A172 (cell line): ENCODE results near the gene ZGPAT. TPM values are rescaled to one million over a fixed set of nuclear protein-coding genes. Genes with fewer than 3 reads are reported as not detected.

ENCODE experiments used
- DNase-seq: peaks from one replicate; pipeline ENCODE4 v3.0.0-alpha.2; 2015; ENCODE audit warnings: low spot score
- total RNA-seq: library from RNA; depleted of rRNA; stranded (reverse); fragments of >200 nt; shearing (Covaris generic); gene quantifications from 2 replicates; pipeline ENCODE4 v1.2.3, GENCODE V29; 2014

The ZGPAT gene
- total RNA-seq, 1 experiment from 2014 or later: 29.8 TPM

DNA sequence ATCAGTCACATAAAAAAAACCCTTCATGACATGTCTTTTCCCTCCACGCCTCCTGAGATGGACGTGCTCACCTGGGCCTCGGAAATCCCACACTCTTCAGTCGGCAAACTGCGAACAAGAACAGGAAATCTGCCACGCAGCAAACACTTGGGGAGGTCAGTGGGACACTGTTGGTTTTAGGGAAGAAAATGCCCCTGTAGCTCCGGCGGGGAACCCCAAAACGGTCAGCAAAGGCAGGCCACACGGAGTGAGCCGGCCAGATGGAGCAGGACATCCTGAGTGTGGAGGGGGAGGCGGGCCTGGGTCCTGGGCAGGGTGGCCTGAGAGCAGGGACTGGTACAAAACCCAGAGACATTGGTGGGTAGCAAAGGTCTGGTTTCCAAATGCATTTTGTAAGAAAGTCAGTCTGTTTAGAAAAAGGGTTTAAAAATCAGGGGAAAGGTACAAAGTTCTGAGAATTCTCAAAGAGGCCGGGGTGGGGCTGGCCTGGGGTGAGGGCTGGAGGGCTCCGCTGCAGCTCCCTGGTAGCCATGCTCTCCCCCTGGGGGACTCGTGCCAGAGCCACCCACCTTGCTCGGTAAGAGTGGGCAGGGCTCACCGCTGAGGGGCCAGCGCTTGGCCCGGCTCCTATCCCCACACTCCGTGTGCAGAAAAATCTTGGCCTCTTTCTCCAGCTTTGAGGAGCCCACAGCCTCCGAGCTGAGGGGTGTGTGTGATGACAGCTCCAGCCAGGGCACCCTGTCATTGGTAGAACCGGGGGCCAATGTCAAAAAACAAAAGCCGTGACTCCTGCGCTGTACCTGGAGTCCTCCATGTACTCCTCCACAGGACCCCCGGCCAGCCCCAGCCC, 37.0 kb downstream of the ZGPAT start:
- no peak for DNase-seq

DNA sequence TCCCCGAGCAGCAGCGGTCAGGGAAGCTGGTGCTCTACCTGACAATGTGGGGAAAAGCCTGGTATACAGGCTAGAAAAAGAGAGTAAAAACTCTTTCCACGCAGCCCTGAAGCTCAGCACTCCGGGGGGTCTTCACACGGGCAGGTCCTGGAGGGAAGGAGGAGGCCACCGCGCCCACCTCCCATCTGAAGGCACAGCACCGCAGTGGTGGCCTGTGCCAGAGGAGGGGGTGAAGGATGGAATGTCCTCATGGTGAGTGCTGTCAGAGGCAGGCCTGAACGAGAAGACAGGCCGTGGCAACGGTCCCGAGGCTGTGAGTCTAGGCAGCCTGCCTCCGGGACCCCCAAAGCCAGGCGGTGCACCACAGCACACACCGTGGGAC, 37.6 kb downstream of the ZGPAT start:
- no peak for DNase-seq

- no peak for DNase-seq
These were observed 38.3 kb downstream of the ZGPAT start for GRCh38 chr20:63745961-63746731.

DNA sequence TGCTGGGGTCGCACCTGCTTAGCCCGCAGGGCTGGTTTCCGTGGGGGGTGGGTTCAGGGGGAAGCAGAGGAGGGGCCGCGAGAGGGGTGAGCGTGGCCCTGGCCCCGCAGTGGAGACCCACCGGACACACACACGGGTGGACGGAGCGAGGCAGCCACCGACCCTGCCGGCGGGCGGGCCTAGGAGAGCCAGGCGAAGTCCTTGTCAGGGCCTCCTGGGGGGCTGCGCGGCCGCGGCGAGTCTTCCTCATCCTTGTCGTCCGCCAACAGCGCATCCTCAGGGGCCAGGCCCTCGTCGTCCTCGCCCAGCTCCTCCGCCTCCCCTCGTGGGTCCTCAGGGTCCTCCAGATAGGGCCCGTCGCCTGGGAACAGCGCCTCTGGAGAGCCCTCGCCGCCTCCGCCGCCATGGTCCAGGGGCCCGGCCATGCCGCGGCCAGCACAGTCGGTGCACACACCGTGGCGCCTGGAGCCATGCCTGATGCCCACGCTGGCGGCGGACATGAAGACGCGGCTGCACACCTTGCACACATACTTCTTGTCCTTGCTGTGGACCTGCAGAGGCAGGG, 39.0 kb downstream of the ZGPAT start:
- no peak for DNase-seq

DNA sequence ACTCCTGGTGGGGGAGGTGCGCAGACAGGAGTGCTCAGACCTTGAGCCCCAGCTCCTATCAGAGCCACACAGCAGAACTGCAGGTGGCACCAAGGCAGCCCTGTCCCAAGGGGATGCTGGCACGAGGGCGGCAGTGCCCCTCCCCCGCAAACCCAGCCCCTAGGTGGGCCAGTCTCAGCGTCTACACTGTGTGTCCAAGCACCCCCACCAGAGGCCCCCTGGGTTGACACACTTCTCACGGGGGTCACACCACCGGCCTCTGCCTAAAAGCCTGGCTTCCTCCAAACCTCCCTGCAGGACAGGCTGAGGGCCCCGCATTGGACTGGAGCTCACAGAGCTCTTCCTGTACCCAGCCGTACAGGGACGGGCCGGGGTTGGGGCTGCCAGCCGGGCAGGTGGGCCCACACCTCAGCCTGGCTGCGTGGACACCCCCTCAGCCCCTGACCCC, 39.8 kb downstream of the ZGPAT start:
- DNase-seq: no peak

DNA sequence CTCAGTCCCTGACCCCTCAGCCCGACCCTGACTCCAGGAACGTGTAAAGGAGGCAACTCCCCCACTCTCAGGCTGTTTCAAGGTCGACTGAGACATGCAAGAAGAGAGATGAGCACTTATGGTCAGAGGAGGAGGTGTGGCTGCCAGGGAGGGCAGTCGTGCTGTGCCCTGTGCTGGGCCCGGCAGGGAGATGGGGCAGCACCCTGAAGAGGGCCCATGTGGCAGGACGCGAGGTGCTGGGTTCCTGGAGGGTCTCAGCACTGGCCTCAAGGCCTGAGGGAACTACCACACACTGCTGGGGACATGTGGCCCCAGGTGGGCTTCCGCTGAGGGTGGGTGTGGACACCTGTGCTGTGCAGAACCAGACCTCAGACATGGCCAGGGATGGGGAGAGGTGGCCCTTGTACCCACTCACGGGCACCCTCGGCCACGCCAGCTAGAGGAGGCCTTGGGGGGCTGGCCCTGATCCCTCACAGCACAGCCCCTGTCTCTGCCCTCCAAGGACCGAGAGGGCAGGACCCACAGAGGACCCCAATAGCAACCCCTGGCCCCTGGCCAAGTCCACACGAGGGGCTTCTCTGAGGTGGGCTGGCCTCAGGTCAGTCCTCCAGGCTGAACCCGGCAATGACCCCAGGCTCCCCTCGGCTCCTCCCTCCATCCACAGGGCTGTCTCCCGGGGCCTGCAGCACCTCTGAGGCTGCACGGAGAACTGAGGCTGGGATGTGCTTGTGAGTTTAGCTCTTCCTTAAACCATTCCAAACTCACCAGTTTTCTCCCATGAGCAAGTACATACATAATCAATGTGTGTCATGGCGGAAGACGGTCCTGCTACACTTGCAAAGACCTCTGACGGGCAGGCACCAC, 40.5 kb downstream of the ZGPAT start:
- no peak for DNase-seq

GRCh38 chr20:63748934-63749270, 41.1 kb downstream of the ZGPAT start:
- DNase-seq: no peak

GRCh38 chr20:63749597-63750508, 42.0 kb downstream of the ZGPAT start:
- no peak for DNase-seq

- no peak for DNase-seq
These were observed 43.1 kb downstream of the ZGPAT start for GRCh38 chr20:63750807-63751470.

- no peak for DNase-seq
These were observed 43.8 kb downstream of the ZGPAT start for GRCh38 chr20:63751471-63752271.

DNA sequence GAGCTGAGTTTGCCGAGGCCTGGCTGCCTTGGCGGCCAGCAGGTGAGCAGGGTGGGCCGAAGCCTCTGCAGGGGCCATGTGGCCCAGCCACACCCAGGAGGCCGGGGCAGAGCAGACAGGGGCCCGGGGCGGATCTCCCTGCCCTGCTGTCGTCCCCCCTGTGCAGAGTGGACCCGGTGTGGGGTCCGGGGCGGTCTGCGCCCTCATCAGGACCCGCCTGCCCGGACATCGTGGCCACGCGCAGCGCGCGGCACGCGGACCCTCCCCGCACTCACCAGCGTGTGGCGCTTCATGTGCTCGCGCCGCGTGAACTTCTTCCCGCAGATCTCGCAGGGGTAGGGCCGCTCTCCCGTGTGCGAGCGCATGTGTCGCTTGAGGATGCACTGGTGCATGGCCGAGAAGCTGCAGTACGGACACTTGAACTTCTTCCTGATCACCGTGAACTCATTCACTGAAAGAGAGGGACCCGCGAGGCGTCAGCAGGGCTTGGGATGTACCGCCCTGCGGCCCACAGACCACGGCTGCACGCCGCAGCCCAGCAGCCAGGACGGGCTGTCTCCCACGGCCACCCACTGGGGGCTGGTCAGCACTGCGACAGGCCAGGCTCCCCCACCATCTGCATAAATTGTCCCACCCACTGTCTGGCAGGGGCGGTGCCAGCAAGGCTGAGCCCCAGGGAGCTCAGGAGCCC, 44.7 kb downstream of the ZGPAT start:
- DNase-seq: no peak

GRCh38 chr20:63753381-63753780, 45.5 kb downstream of the ZGPAT start:
- DNase-seq: no peak

GRCh38 chr20:63754008-63754407, 46.2 kb downstream of the ZGPAT start:
- DNase-seq: no peak

DNA sequence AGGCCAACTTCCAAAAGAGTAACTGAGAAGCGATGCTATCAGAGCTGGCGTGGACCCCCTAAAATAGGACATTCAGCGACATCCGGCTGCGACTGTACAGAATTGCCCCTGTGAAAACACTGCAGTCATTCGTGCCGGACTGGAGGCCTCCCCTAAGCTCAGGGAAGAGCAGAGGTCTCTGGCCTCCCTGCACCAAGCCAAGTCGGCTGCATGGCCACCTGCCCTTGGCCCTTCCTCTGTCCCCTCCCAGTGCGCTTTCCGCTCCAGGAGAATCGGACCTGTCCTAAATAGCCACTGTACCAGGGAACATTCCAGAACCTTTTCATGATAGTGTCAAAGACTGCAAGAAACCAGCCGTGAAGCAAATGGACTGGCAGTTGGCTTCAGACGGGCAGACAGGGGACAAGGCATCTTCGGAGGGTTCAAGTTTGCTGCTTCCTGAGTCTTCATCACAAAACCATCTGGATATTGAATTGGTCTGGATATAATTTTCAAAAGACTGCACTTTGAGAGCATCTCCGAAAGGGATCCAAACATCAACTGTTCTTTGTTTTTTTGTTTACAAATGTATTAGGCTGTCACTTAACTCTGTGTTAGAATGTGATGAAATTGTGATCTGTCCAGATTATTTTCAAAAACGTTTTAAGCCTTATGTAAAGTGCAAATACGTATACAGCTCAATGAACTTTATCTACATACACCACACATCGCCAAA, 48.3 kb downstream of the ZGPAT start:
- DNase-seq: no peak

DNA sequence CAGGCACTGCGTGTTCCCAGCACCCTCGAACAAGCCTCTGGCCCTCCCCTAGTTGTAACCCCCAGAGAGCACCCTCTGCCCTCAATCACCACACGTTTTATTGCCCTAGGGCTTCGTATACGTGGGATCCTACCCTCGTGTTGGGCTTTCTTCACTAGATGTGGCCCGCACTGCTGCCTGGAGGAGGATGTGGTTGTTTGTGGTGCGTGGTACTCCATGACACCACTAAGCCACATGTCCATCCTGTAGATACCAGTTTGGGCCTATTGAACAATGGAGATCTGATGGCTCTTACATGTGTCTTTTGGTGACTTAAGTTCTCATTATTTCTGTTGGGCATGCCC, 48.8 kb downstream of the ZGPAT start:
- DNase-seq: no peak

GRCh38 chr20:63758152-63758551, 50.3 kb downstream of the ZGPAT start:
- no peak for DNase-seq

DNA sequence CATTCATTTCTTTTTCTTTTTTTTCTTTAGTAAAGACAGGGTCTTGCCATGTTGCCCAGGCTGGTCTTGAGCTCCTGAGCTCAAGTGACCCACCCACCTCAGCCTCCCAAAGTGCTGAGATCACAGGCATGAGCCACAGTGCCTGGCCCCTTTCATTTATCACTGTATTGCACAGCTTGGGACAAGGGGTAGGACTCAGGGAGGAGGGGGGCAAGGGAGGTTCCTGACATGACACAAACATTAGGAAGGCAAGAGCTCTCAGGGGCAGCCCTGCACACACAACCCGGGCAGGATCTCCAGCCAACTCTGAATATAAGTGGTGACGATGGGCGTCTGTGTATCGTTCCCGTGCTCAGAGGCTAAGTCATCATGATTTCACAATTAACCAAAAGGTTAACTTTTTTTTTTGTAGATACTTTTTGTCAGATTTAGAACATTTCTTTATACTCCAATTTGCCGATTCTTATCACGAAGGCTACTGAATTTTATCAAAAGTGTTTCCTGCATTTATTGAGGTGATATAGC, 51.6 kb downstream of the ZGPAT start:
- DNase-seq: no peak
